NCI-H187 treated with DMSO at 0.1 percent for 48 hours (cell line): ENCODE measurements around the gene AMIGO3.
"Not testable (repeated sequence)": the region's sequence is repeated elsewhere in the genome, so short reads cannot be mapped to it uniquely, and the experiment has no call there.

ENCODE experiments used
- DNase-seq: peaks from one replicate; lab custom pipeline; 2025; lab: John Stamatoyannopoulos, UW

Gene AMIGO3

GRCh38 chr3:49689046-49689907 lies 30.2 kb downstream of the AMIGO3 start, which contains the start of the genes MST1 and RNF123:
TSS of gene MST1 (minus strand) at chr3:49689474. CDS start at chr3:49688691, 783 bp downstream.
TSS of gene RNF123 (plus strand) at chr3:49689557. CDS start at chr3:49691166, 1,609 bp downstream.
- DNase-seq: no peak

GRCh38 chr3:49688338-49689045 lies 31.0 kb downstream of the AMIGO3 start:
- DNase-seq: not testable (repeated sequence)

GRCh38 chr3:49687424-49687795 lies 32.1 kb downstream of the AMIGO3 start:
- not testable (repeated sequence) for DNase-seq

GRCh38 chr3:49686769-49687423 lies 32.6 kb downstream of the AMIGO3 start:
- DNase-seq: not testable (repeated sequence)

- not testable (repeated sequence) for DNase-seq
These were observed 33.1 kb downstream of the AMIGO3 start for GRCh38 chr3:49686346-49686745.

GRCh38 chr3:49685846-49686245 lies 33.6 kb downstream of the AMIGO3 start:
- not testable (repeated sequence) for DNase-seq

- not testable (repeated sequence) for DNase-seq
These were observed 34.4 kb downstream of the AMIGO3 start for GRCh38 chr3:49685103-49685502.

- DNase-seq: not testable (repeated sequence)
These were observed 35.0 kb downstream of the AMIGO3 start for GRCh38 chr3:49684453-49684852.

GRCh38 chr3:49683162-49683561 lies 36.3 kb downstream of the AMIGO3 start:
- DNase-seq: no peak

GRCh38 chr3:49681543-49681942 lies 37.9 kb downstream of the AMIGO3 start:
- DNase-seq: no peak

GRCh38 chr3:49681232-49681522 lies 38.3 kb downstream of the AMIGO3 start:
- DNase-seq: no peak

- DNase-seq: no peak
These were observed 38.8 kb downstream of the AMIGO3 start for GRCh38 chr3:49680493-49681231.

GRCh38 chr3:49675912-49676311 lies 43.6 kb downstream of the AMIGO3 start:
- DNase-seq: no peak

GRCh38 chr3:49674497-49674983 lies 44.9 kb downstream of the AMIGO3 start:
- DNase-seq: no peak

GRCh38 chr3:49673715-49674496 lies 45.6 kb downstream of the AMIGO3 start, which contains the start of gene APEH:
TSS of gene APEH (plus strand) at chr3:49674351. CDS start at chr3:49674402, 51 bp downstream.
- DNase-seq: no peak

- no peak for DNase-seq
These were observed 46.3 kb downstream of the AMIGO3 start for GRCh38 chr3:49673121-49673714.

GRCh38 chr3:49671291-49672288 lies 47.9 kb downstream of the AMIGO3 start:
- no peak for DNase-seq

GRCh38 chr3:49670940-49671290 lies 48.6 kb downstream of the AMIGO3 start:
- DNase-seq: no peak

GRCh38 chr3:49669352-49669751 lies 50.1 kb downstream of the AMIGO3 start:
- no peak for DNase-seq
